NCI-H345 treated with DMSO at 0.1 percent for 48 hours (cell line): ENCODE data around the gene CNPY4.

ENCODE experiments used
- DNase-seq: peaks from one replicate; lab custom pipeline; 2025; ENCODE audit not compliant: unreplicated experiment; lab: John Stamatoyannopoulos, UW

CNPY4 gene

GRCh38 chr7:100166317-100166940 is 47.0 kb downstream of the CNPY4 start:
- DNase-seq, result no peak

GRCh38 chr7:100166970-100167911 is 47.8 kb downstream of the CNPY4 start:
- no peak for DNase-seq

GRCh38 chr7:100167912-100168323 is 48.5 kb downstream of the CNPY4 start:
- no peak for DNase-seq

- no peak for DNase-seq
Measured at GRCh38 chr7:100169147-100169850, 49.9 kb downstream of the CNPY4 start.

GRCh38 chr7:100170101-100170897 is 50.9 kb downstream of the CNPY4 start:
- DNase-seq, result no peak

GRCh38 chr7:100171087-100171681 is 51.8 kb downstream of the CNPY4 start:
- no peak for DNase-seq

GRCh38 chr7:100171840-100172239 is 52.4 kb downstream of the CNPY4 start:
- no peak for DNase-seq

GRCh38 chr7:100173806-100174495 is 54.5 kb downstream of the CNPY4 start:
- DNase-seq, result no peak

- DNase-seq, result no peak
Measured at GRCh38 chr7:100174582-100174981, 55.1 kb downstream of the CNPY4 start.
